Measurements from ENCODE around the gene SLC19A2. TPM values are rescaled to one million over a fixed set of nuclear protein-coding genes. Genes with fewer than 3 reads are reported as not detected.
A peak's percentile ranks its signal among the peaks of the same experiment; 100 is the strongest.

Gene SLC19A2
- total RNA-seq, 1 experiment from 2014 or later, result 4.9 TPM

- POLR2A ChIA-PET (ENCODE audit: unreplicated experiment), result no interaction called here
- Histone ChIP-seq H3K36me3 (ENCODE audit: low read depth) (no peaks in the 10 kb centered on the region), H4K20me1 (ENCODE audit: insufficient read depth) (no peaks in the 10 kb centered on the region), H3K79me2 (ENCODE audit: low read depth) (no peaks in the 10 kb centered on the region), H3K4me2 (no peak overlapping the region), H2AFZ (no peak overlapping the region), H3F3A (ENCODE audit: insufficient read depth, low read depth) (peaks cover 14% of the 10 kb centered on the region), H3K9me2 (ENCODE audit: insufficient read depth) (no peaks in the 10 kb centered on the region), H3K9me3 (ENCODE audit: insufficient read depth, low read depth) (peaks cover 9% of the 10 kb centered on the region; the same call in 1 of the 2 replicates), H3K4me1 (replicated peaks; ENCODE audit: insufficient read depth) (peaks cover 40% of the 10 kb centered on the region), H3K27ac (no peak overlapping the region), H3K4me3 (no peak overlapping the region), H3K27me3 (ENCODE audit: insufficient read depth, low read depth) (no peaks in the 10 kb centered on the region)
- DNase-seq, result no peak
- CTCF ChIA-PET, result no interaction called here
- intact Hi-C loops (cut with micrococcal nuclease; ENCODE audit: unreplicated experiment), result no loop called here
- BruUV-seq (replicated peaks), result no TSS peak
- no peak for TF ChIP-seq EZH2 (IDR thresholded peaks at IDR 0.05; ENCODE audit: low read depth)
- no peak for TF ChIP-seq CTCF (conservative IDR thresholded peaks at IDR 0.05)
These were observed 10.2 kb upstream of the SLC19A2 start for GRCh38 chr1:169495916-169496315.

DNA sequence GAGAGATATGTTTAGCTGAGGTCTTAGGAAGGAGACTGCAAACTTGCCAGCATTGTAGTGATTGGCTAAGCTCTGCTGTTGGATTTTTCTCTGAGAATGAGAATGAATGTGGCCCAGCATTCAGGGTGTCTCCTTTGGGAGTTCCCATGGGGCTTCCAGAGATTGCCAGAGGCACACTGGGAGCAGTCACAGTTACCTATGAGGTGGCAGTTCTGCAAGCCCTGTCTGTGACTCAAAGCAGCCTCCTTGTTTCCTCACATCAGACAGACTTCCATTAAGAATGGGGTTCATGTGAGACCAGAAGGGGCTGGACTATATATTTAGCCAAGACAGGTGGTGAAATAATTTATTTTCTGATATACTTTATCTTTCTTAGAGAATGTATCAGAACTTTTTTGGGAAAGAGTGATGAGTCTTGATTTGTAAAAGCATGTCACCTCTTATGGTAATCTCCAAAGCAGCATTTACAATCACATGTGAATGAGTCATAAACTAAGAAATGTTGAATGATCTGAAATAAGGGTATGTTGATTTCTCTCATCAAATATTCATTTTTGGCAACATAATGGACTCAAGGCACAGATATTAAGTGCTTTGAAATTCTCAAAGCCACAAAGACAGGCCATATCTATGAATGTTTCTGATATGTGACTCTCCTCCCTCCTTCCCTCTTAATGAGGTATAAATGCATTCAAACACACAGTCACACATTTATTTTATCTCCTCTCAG, 9.5 kb upstream of the SLC19A2 start:
- Histone ChIP-seq H3K4me1 (replicated peaks; ENCODE audit: insufficient read depth) (peaks cover 40% of the 10 kb centered on the region), H4K20me1 (ENCODE audit: insufficient read depth) (no peaks in the 10 kb centered on the region), H3K27me3 (ENCODE audit: insufficient read depth, low read depth) (no peaks in the 10 kb centered on the region), H3K79me2 (ENCODE audit: low read depth) (no peaks in the 10 kb centered on the region), H3K9me3 (ENCODE audit: insufficient read depth, low read depth) (peaks cover 9% of the 10 kb centered on the region; the same call in 1 of the 2 replicates), H3K4me2 (no peak overlapping the region), H3K9me2 (ENCODE audit: insufficient read depth) (no peaks in the 10 kb centered on the region), H3F3A (ENCODE audit: insufficient read depth, low read depth) (peaks cover 14% of the 10 kb centered on the region), H3K4me3 (no peak overlapping the region), H2AFZ (no peak overlapping the region), H3K27ac (0 out of 2 replicates have a peak overlapping the region, but pooled peaks have one; percentile 24), H3K36me3 (ENCODE audit: low read depth) (no peaks in the 10 kb centered on the region)
- ChIA-PET POLR2A (ENCODE audit: unreplicated experiment) (no interaction called here), CTCF (no interaction called here)
- no TSS peak for BruUV-seq (replicated peaks)
- peak; percentile 16 to 62 for DNase-seq
- TF ChIP-seq EZH2 (IDR thresholded peaks at IDR 0.05; ENCODE audit: low read depth) (no peak), CTCF (conservative IDR thresholded peaks at IDR 0.05) (no peak)
- intact Hi-C loops (cut with micrococcal nuclease; ENCODE audit: unreplicated experiment), result no loop called here

- H3K27me3 ChIP-seq (ENCODE audit: insufficient read depth, low read depth), result no peaks in the 10 kb centered on the region
- no peaks in the 10 kb centered on the region for H3K36me3 ChIP-seq (ENCODE audit: low read depth)
- intact Hi-C loops (cut with micrococcal nuclease; ENCODE audit: unreplicated experiment), result no loop called here
- BruUV-seq (replicated peaks), result no TSS peak
- CTCF ChIA-PET, result no interaction called here
- POLR2A ChIA-PET (ENCODE audit: unreplicated experiment), result no interaction called here
- DNase-seq, result no peak
- no peak overlapping the region for H3K27ac ChIP-seq
- H3K9me2 ChIP-seq (ENCODE audit: insufficient read depth), result peaks cover 2% of the 10 kb centered on the region; the same call in 1 of the 2 replicates
- H4K20me1 ChIP-seq (ENCODE audit: insufficient read depth), result no peaks in the 10 kb centered on the region
- H3K4me2 ChIP-seq, result no peak overlapping the region
- peaks cover 14% of the 10 kb centered on the region for H3F3A ChIP-seq (ENCODE audit: insufficient read depth, low read depth)
- peaks cover 9% of the 10 kb centered on the region; the same call in 1 of the 2 replicates for H3K9me3 ChIP-seq (ENCODE audit: insufficient read depth, low read depth)
- H2AFZ ChIP-seq, result no peak overlapping the region
- H3K4me1 ChIP-seq (replicated peaks; ENCODE audit: insufficient read depth), result peaks cover 40% of the 10 kb centered on the region
- no peak overlapping the region for H3K4me3 ChIP-seq
- no peaks in the 10 kb centered on the region for H3K79me2 ChIP-seq (ENCODE audit: low read depth)
- TF ChIP-seq CTCF (conservative IDR thresholded peaks at IDR 0.05) (no peak), EZH2 (IDR thresholded peaks at IDR 0.05; ENCODE audit: low read depth) (no peak)
These were observed 8.6 kb upstream of the SLC19A2 start for GRCh38 chr1:169494343-169494742.

Measured in PC-9 (cell line).